ENCODE results near the gene PDGFA. TPM values are rescaled to one million over a fixed set of nuclear protein-coding genes. Genes with fewer than 3 reads are reported as not detected.

The PDGFA gene
- total RNA-seq, 2 experiments from 2014 or later, result 3.3 to 4.1 TPM

DNA sequence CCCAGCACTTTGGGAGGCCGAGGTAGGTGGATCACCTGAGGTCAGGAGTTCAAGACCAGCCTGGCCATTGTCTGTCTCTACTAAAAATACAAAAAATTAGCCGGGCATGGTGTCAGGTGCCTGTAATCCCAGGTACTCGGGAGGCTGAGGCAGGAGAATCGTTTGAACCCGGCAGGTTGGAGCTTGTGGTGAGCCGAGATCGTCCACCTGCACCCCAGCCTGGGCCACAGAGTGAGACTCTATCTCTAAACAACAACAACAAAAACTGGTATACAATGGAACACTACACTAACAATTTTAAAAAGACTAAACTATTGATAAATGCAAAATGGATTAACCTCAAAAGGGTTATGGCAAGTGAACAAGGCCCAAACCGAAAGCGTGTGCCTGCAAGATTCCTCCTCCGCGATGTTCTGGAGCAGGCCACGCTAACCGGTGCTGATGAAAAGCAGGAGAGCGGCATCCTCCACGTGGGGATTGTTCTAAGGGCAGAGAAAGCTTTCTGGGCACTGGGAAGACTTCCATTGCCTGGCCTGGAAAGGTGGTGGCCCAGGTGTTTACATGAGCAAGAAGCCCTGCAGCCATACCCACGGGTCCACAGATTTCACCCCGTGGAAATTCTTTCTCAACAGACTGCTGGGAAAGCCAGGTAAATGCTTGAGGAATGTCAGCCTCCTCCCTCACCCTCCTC, 53.8 kb downstream of the PDGFA start:
- H3K4me1 Mint-ChIP-seq, result no peaks in the 10 kb centered on the region
- no peak for DNase-seq
- H3K4me3 Mint-ChIP-seq, result no peak overlapping the region
- peaks cover 13% of the 10 kb centered on the region for H3K9me3 Mint-ChIP-seq
- H3K36me3 Mint-ChIP-seq, result no peaks in the 10 kb centered on the region
- no peak overlapping the region for H3K27ac Mint-ChIP-seq
- no peaks in the 10 kb centered on the region for H3K27me3 Mint-ChIP-seq

DNA sequence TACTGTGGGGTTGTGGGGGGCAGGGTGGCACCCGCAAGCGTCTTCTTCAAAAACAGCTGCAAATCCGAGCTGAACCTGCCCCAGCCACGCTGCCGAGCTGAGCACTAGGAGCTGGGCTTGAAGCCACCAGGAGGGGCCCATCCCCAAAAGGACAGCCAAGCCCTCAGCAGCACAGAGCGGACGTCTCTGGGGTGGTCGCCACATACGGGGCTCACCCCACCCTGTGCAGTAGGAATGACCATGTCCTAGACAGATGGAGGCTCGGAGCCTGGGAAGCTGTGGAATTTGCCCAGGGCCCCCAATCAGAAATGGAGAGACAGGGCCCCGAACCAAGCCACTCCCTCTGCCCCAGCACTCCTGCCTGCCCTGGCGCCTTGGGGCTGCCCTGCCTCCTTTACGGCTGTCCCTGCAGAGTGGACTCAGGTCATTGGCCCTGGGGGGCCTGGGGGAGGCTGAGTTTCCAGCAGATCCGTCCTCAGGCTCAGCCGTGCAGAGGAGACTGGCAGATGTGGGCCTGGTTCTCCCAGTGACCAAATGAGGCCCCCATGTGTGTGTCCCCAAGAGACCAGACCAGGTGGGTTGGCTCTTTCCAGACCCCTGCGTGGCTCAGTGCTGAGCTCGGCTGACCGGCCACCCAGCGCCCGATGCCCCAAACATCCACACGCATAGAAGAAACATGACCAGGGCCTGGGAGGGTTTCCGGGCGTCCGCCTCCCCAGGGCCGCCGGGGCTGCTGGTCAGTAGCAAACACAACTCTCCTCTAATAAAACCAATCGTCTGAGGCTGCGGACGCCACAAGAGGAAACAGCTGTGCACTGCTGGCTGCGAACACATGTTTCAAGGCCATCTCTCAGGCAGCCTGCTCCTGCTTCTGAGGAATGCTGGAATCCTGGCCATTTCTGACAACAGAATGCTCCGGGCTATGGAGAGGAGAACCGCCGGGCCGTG, 54.9 kb downstream of the PDGFA start:
- H3K27ac Mint-ChIP-seq, result no peak overlapping the region
- DNase-seq, result no peak

GRCh38 chr7:463817-464453, 55.7 kb downstream of the PDGFA start:
- DNase-seq, result no peak
- Mint-ChIP-seq H3K27me3 (no peaks in the 10 kb centered on the region), H3K36me3 (no peaks in the 10 kb centered on the region), H3K4me3 (no peak overlapping the region), H3K4me1 (no peaks in the 10 kb centered on the region), H3K9me3 (peaks cover 13% of the 10 kb centered on the region), H3K27ac (no peak overlapping the region)

More for the DNA sequence above, 54.9 kb downstream of the PDGFA start:
- no peaks in the 10 kb centered on the region for H3K36me3 Mint-ChIP-seq
- H3K9me3 Mint-ChIP-seq, result peaks cover 13% of the 10 kb centered on the region
- no peak overlapping the region for H3K4me3 Mint-ChIP-seq
- no peaks in the 10 kb centered on the region for H3K27me3 Mint-ChIP-seq
- H3K4me1 Mint-ChIP-seq, result no peaks in the 10 kb centered on the region

- Mint-ChIP-seq H3K27me3 (no peaks in the 10 kb centered on the region), H3K4me1 (no peaks in the 10 kb centered on the region), H3K27ac (no peak overlapping the region), H3K9me3 (peaks cover 13% of the 10 kb centered on the region), H3K4me3 (no peak overlapping the region), H3K36me3 (no peaks in the 10 kb centered on the region)
- no peak for DNase-seq
These were observed 56.3 kb downstream of the PDGFA start for GRCh38 chr7:463362-463781.

GRCh38 chr7:462173-463103, 57.2 kb downstream of the PDGFA start:
- H3K27me3 Mint-ChIP-seq, result no peaks in the 10 kb centered on the region
- no peak overlapping the region for H3K4me3 Mint-ChIP-seq
- DNase-seq, result no peak
- no peaks in the 10 kb centered on the region for H3K36me3 Mint-ChIP-seq
- H3K9me3 Mint-ChIP-seq, result peaks cover 4% of the 10 kb centered on the region
- H3K27ac Mint-ChIP-seq, result no peak overlapping the region
- H3K4me1 Mint-ChIP-seq, result no peaks in the 10 kb centered on the region

DNA sequence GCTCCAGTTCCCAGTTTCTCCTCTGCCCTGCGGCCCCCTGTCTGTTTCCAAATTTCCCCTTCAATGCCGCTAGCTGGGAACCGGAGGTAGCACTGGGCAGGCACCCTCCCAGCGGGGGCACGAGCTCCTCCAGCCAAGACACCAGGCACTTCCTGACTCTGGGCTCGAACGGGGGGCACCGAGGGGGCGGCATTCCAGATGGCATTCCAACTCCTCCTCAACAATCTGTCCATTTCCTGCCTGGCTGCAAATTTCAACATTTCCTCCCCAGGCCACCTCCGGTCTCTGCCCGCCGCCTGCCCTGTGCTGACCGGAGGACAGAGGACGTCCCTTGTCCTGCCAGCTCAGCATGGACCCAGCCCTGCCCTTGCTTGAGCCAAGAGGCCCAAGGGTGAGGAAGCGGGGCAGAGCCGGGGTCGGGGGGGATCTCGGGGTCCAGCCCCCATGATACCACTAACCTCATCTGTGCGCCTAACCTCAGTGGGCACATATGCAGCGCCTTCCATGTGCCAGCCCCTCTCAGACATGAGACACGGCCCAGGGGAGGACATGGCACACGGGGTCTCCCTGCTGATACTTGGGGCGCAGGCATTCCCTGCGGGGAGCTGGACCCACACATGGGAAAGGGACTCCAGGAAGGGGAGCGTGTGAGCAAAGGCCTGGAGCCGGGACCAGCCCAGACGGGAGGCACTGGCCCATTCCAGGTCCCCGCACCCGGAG, 58.0 kb downstream of the PDGFA start:
- no peaks in the 10 kb centered on the region for H3K36me3 Mint-ChIP-seq
- H3K4me1 Mint-ChIP-seq, result no peaks in the 10 kb centered on the region
- H3K27me3 Mint-ChIP-seq, result no peaks in the 10 kb centered on the region
- H3K9me3 Mint-ChIP-seq, result no peaks in the 10 kb centered on the region
- H3K27ac Mint-ChIP-seq, result no peak overlapping the region
- no peak for DNase-seq
- no peak overlapping the region for H3K4me3 Mint-ChIP-seq

DNA sequence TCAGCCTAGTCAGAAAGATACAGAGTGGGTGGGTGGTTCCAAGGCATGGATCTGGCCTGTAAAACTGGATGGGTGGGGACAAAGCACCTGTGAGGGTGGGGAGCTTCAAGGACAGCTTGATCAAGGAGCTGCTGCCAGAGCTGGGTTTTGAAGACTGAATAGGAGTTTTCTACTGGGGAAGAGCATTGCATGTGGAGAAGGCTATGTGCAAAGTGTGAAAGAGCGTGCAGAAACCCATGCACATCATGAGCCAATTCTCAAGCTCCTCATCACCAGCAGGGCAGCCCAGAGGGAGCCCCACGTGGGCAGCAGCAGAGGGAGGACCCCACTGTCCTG, 58.6 kb downstream of the PDGFA start:
- Mint-ChIP-seq H3K4me1 (no peaks in the 10 kb centered on the region), H3K9me3 (no peaks in the 10 kb centered on the region)

DNA sequence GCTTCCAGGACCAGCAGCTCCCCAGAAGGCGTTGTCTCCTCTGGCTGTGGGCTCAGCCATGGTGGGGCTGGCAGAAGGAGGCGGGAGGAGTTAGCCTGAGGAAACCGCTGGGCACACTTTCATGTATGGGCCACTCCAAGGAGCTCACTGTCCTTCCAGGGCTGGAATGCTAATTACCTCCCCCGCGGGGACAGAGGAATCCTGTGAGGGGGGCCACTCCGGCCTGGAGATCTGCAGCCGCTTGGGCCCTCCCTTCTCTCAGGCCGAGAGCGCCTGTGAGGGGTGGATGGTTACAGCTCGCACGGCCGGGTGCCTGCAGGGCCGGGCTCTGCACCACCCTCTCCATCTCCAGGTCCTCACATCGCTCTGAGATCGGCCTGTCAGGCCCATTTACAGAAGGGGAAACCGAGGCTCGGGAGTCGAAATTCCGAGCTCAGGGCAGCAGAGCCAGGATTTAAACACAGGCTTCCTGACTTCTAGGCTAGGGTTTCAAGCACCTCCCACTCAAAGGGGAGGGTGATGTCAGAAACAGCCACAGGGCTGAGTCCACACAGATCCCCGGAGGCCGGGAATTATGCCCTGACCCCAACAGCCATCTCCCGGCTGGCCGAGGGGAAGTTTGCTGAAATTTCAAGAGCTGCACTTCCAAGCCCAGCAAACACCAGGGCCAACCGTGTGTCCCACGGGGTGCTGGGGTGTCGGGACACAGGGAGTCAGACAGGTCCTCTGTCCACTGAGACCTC, 59.1 kb downstream of the PDGFA start:
- Mint-ChIP-seq H3K4me1 (no peaks in the 10 kb centered on the region), H3K4me3 (no peak overlapping the region), H3K27ac (no peak overlapping the region), H3K36me3 (no peaks in the 10 kb centered on the region), H3K9me3 (no peaks in the 10 kb centered on the region), H3K27me3 (no peaks in the 10 kb centered on the region)
- no peak for DNase-seq

More for the DNA sequence above, 58.6 kb downstream of the PDGFA start:
- Mint-ChIP-seq H3K36me3 (no peaks in the 10 kb centered on the region), H3K4me3 (no peak overlapping the region), H3K27ac (no peak overlapping the region), H3K27me3 (no peaks in the 10 kb centered on the region)
- no peak for DNase-seq

DNA sequence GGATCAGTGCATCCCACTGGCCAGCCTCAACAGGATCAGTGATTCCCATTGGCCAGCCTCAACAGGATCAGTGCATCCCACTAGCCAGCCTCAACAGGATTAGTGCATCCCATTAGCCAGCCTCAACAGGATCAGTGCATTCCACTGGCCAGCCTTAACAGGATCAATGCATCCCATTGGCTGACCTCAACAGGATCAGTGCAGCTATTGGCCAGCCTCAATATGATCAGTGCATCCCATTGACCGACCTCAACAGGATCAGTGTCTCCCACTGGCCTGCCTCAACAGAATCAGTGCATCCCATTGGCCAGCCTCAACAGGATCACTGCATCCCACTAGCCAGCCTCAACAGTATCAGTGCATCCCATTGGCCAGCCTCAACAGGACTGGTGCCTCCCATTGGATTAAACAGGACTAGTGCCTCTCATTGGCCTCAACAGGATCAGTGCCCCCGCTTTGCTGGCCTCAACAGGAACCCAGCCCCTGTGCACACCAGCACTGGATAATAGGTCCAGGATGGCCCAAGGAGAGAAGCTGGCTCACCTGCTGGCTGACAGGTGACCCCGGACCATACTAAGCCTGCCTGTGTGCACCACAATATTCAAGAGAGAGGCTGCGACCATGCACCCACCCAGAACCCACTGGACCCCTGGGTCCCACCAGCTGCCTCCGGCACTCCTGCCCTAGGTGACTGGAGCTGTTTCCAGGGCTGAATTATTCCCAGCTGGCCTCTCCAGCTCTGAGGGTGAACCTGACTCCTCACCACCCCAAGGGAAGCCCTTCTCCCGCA, 59.9 kb downstream of the PDGFA start:
- Mint-ChIP-seq H3K9me3 (no peaks in the 10 kb centered on the region), H3K4me3 (no peak overlapping the region), H3K27me3 (no peaks in the 10 kb centered on the region), H3K36me3 (no peaks in the 10 kb centered on the region), H3K27ac (no peak overlapping the region), H3K4me1 (no peaks in the 10 kb centered on the region)
- DNase-seq, result no peak

GRCh38 chr7:458511-459245, 61.0 kb downstream of the PDGFA start:
- Mint-ChIP-seq H3K4me1 (no peaks in the 10 kb centered on the region), H3K27ac (no peak overlapping the region), H3K9me3 (no peaks in the 10 kb centered on the region), H3K27me3 (no peaks in the 10 kb centered on the region), H3K4me3 (no peak overlapping the region), H3K36me3 (no peaks in the 10 kb centered on the region)
- DNase-seq, result no peak

DNA sequence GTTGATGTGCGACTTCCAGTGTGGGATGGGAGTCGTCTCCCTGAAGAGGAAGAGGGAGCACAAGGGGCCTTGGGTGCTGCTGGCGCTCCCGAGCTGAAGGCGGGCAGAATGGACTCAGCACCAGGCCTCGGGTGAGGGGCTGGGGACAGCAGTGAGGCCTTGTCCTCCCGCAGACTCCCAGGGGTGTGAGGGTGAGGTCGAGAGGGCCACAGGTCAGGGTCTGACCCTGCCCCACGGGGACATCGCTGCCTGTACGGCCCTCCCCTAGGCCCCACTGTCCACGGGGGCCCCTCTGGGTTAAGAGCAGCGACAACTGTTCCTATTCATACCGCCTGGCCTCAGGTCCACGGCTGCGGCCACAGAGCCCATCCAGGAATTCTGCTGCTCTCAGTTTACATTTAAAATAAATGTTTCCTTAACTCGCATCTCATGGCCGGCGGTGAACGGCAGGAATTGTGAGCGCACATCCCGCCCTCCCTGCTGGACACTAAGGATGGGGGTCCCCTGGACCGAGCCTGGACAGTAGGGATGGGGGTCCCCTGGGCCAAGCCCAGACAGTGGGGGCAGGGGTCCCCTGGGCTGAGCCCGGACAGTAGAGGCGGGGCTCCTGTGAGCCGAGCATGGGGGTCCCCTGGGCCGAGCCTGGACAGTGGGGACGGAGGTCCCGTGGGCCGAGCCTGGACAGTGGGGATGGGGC, 61.7 kb downstream of the PDGFA start:
- Mint-ChIP-seq H3K36me3 (no peaks in the 10 kb centered on the region), H3K4me1 (no peaks in the 10 kb centered on the region), H3K4me3 (no peak overlapping the region), H3K9me3 (no peaks in the 10 kb centered on the region), H3K27me3 (no peaks in the 10 kb centered on the region), H3K27ac (no peak overlapping the region)
- DNase-seq, result no peak
